ENCODE results near the gene LRRC49. TPM values are rescaled to one million over a fixed set of nuclear protein-coding genes. Genes with fewer than 3 reads are reported as not detected.

The LRRC49 gene
- total RNA-seq, 1 experiment from 2014 or later, result 7.4 TPM

- no peak overlapping the region for H3K4me3 ChIP-seq (replicated peaks in 1 of 2; ENCODE audit: low read depth in 1 of 2, low read length in 2 of 2)
- no TSS peak for BruUV-seq (replicated peaks)
Measured at GRCh38 chr15:70974004-70974832, 81.6 kb downstream of the LRRC49 start.

More at GRCh38 chr15:70974004-70974832, 81.6 kb downstream of the LRRC49 start:
- Histone ChIP-seq H4K20me1 (ENCODE audit: insufficient read depth) (no peaks in the 10 kb centered on the region), H3K9me3 (ENCODE audit: control insufficient read depth in 1 of 2, insufficient read depth in 1 of 2, low read depth in 1 of 2, low read length in 2 of 2) (no peaks in the 10 kb centered on the region), H3K4me2 (ENCODE audit: low read length) (no peak overlapping the region), H3K9me2 (ENCODE audit: insufficient read depth) (no peaks in the 10 kb centered on the region), H3K9ac (ENCODE audit: low read length) (no peak overlapping the region), H3K27ac (ENCODE audit: low read depth, low read length) (no peak overlapping the region), H3K4me1 (ENCODE audit: control insufficient read depth in 1 of 2, insufficient read depth in 2 of 2, low read length in 2 of 2) (no peaks in the 10 kb centered on the region), H3K27me3 (ENCODE audit: insufficient read depth, low read length) (no peaks in the 10 kb centered on the region), H2AFZ (ENCODE audit: low read depth, low read length, poor library complexity, severe bottlenecking) (no peak overlapping the region), H3K79me2 (ENCODE audit: insufficient read depth, low read length) (no peaks in the 10 kb centered on the region), H3K36me3 (ENCODE audit: control insufficient read depth in 1 of 2, insufficient read depth in 2 of 2, low read length in 2 of 2) (no peaks in the 10 kb centered on the region)
- ChIA-PET RAD21 (ENCODE audit: low non-redundant PET in 1 of 2, low total read pairs in 2 of 2, uncharacterized antibody in 2 of 2, unreplicated experiment in 2 of 2) (no interaction called here), CTCF (interaction anchor here (1.0 to 2.9 kb wide), 3 partner anchors 75 to 470 kb away, joined by 4 to 15 read pairs (median 5); no protein-coding TSS in a partner anchor), POLR2A (no interaction called here)
- intact Hi-C loops (cut with micrococcal nuclease), result loop anchor here (2.0 to 10.0 kb wide), 7 partner anchors 131 to 1183 kb away; no protein-coding TSS in a partner anchor
- ATAC-seq, result peak; percentile 44; the same call in 1 of the 2 replicates
- DNase-seq (ENCODE audit: low read depth, low spot score), result peak; percentile 45
- TF ChIP-seq CTCF (IDR thresholded peaks at IDR 0.05 in 2 of 3, conservative IDR thresholded peaks at IDR 0.05 in 1 of 3; ENCODE audit: borderline replicate concordance in 1 of 3, insufficient read depth in 1 of 3, low read depth in 2 of 3, low read length in 2 of 3) (peak; percentile 36 to 56 (median 39); a peak in 5 of 6 replicates), RAD21 (IDR thresholded peaks at IDR 0.05; ENCODE audit: low read depth) (peak; percentile 73), ZNF274 (IDR thresholded peaks at IDR 0.05; ENCODE audit: low read depth, low read length) (no peak)
